ENCODE results near the gene AADACL2.

AADACL2 gene

GRCh38 chr3:151709847-151710246 lies 23.9 kb upstream of the AADACL2 start:
- no peak for DNase-seq (ENCODE audit: low read depth in 1 of 2, low spot score in 1 of 2)
- Histone ChIP-seq H3K27ac (replicated peaks) (no peak overlapping the region), H3K27me3 (ENCODE audit: insufficient read depth, poor library complexity, severe bottlenecking) (no peaks in the 10 kb centered on the region), H3K4me3 (replicated peaks; ENCODE audit: insufficient read depth, low read length) (no peak overlapping the region)
- TF ChIP-seq SPI1 (IDR thresholded peaks at IDR 0.05; ENCODE audit: borderline replicate concordance, low read depth) = no peak

- Histone ChIP-seq H3K27ac (replicated peaks) (no peak overlapping the region), H3K4me3 (replicated peaks; ENCODE audit: insufficient read depth, low read length) (no peak overlapping the region), H3K27me3 (ENCODE audit: insufficient read depth, poor library complexity, severe bottlenecking) (no peaks in the 10 kb centered on the region)
- no peak for TF ChIP-seq POLR2AphosphoS5 (IDR thresholded peaks at IDR 0.05; ENCODE audit: low read depth)
- TF ChIP-seq SPI1 (IDR thresholded peaks at IDR 0.05; ENCODE audit: borderline replicate concordance, low read depth) = no peak
- no peak for TF ChIP-seq CTCF (IDR thresholded peaks at IDR 0.05; ENCODE audit: insufficient read depth, low read length)
- TF ChIP-seq GABPA (IDR thresholded peaks at IDR 0.05; ENCODE audit: low read depth) = no peak
- no peak for TF ChIP-seq REST (IDR thresholded peaks at IDR 0.05; ENCODE audit: insufficient replicate concordance, low read depth)
- DNase-seq (ENCODE audit: low read depth in 1 of 2, low spot score in 1 of 2) = no peak
These were observed 12.4 kb upstream of the AADACL2 start for GRCh38 chr3:151721294-151721693.

GRCh38 chr3:151722856-151723255 lies 10.9 kb upstream of the AADACL2 start:
- TF ChIP-seq REST (IDR thresholded peaks at IDR 0.05; ENCODE audit: insufficient replicate concordance, low read depth) = no peak
- TF ChIP-seq CTCF (IDR thresholded peaks at IDR 0.05; ENCODE audit: insufficient read depth, low read length) = no peak
- TF ChIP-seq GABPA (IDR thresholded peaks at IDR 0.05; ENCODE audit: low read depth) = no peak
- no peak for TF ChIP-seq POLR2AphosphoS5 (IDR thresholded peaks at IDR 0.05; ENCODE audit: low read depth)
- TF ChIP-seq SPI1 (IDR thresholded peaks at IDR 0.05; ENCODE audit: borderline replicate concordance, low read depth) = no peak
- Histone ChIP-seq H3K27me3 (ENCODE audit: insufficient read depth, poor library complexity, severe bottlenecking) (no peaks in the 10 kb centered on the region), H3K27ac (replicated peaks) (no peak overlapping the region), H3K4me3 (replicated peaks; ENCODE audit: insufficient read depth, low read length) (no peak overlapping the region)
- no peak for DNase-seq (ENCODE audit: low read depth in 1 of 2, low spot score in 1 of 2)

- Histone ChIP-seq H3K27me3 (ENCODE audit: insufficient read depth, poor library complexity, severe bottlenecking) (no peaks in the 10 kb centered on the region), H3K4me3 (replicated peaks; ENCODE audit: insufficient read depth, low read length) (no peak overlapping the region), H3K27ac (replicated peaks) (no peak overlapping the region)
- TF ChIP-seq CTCF (IDR thresholded peaks at IDR 0.05; ENCODE audit: insufficient read depth, low read length) = no peak
- no peak for TF ChIP-seq POLR2AphosphoS5 (IDR thresholded peaks at IDR 0.05; ENCODE audit: low read depth)
- TF ChIP-seq SPI1 (IDR thresholded peaks at IDR 0.05; ENCODE audit: borderline replicate concordance, low read depth) = no peak
- no peak for TF ChIP-seq GABPA (IDR thresholded peaks at IDR 0.05; ENCODE audit: low read depth)
- TF ChIP-seq REST (IDR thresholded peaks at IDR 0.05; ENCODE audit: insufficient replicate concordance, low read depth) = no peak
- DNase-seq (ENCODE audit: low read depth in 1 of 2, low spot score in 1 of 2) = peak in 1 of 2 experiments; percentile 6
These were observed 8.9 kb upstream of the AADACL2 start for GRCh38 chr3:151724576-151725562.
